HG03565 (cell line): ENCODE measurements around the gene CDC42SE2.
A peak's percentile ranks its signal among the peaks of the same experiment; 100 is the strongest.
"Not testable (repeated sequence)": the region's sequence is repeated elsewhere in the genome, so short reads cannot be mapped to it uniquely, and the experiment has no call there.

Experiments used
- ATAC-seq: cut with Tn5 transposase; IDR thresholded peaks from one replicate; pipeline ENCODE4 v1.9.1; 2021; ENCODE audit warnings: mild to moderate bottlenecking, moderate library complexity; ENCODE audit not compliant: unreplicated experiment

CDC42SE2 gene

DNA sequence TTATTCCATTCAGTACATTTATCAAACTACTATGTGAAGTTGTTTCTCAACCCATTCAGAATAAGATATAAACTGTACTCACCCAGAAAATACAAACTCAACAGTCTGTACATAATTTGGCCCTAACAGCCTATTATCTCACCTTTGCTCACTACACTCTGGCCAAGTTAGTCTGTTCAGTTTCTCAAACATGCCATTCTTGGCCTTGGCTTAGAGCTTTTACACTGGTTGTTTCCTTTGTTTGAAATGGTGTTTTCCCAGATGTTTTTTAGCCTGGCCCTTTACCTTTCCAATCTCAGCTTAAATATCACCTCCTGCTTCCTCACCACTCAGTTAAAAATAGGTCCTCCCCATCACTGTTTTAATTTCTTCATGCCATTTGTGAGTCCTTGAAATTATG is 13.6 kb downstream of the CDC42SE2 start:
- no peak for ATAC-seq

DNA sequence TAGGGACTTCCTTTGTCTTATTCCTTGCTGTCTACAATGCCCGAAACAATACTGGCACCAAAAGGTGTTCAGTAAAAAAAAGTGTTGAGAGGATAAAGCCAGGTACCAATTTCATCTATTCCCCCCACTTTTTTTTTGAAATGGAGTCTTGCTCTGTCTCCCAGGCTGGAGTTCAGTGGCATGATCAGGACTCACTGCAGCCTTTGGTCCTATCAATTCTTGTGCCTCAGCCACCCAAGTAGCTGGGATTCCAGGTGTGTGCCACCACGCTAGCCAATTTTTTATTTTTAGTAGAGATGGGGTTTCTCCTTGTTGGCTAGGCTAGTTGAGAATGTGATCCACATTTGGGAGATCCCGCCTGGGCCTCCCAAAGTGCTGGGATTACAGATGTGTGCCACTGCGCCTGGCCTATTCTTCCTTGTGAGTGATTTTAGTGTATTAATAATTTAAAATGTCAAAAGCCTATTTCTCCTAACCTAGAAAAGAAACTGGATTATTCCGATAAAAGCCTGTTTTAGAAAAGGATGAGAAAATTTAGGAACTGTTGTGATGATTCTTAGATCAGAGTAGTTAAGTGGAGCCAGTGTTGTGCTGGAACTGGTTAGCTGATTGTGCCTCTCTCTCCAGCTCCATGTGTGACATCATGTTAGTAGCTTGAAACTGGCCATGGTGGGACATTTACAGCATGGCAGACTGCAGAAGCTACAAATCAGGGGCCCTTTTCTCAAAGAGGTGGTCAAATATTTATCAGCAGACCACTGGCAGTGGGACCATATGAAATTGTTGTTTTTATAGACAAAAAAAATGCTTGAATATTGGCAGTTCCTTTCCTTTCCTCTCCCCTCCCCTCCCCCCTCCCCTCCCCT is 14.3 kb downstream of the CDC42SE2 start:
- no peak for ATAC-seq

DNA sequence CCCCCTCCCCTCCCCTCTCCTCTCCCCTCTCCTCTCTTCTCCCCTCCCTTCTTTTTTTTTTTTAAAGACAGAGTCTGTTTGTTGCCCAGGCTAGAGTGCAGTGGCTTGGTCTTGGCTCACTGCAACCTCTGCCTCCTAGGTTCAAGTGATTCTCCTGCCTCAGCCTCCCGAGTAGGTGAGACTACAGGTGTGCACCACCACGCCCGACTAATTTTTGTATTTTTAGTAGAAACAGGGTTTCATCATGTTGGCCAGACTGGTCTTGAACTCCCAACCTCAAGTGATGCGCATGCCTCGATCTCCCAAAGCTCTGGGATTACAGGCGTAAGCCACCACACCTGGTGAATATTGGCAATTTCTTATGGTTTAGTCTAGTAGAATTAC is 14.9 kb downstream of the CDC42SE2 start:
- not testable (repeated sequence) for ATAC-seq

DNA sequence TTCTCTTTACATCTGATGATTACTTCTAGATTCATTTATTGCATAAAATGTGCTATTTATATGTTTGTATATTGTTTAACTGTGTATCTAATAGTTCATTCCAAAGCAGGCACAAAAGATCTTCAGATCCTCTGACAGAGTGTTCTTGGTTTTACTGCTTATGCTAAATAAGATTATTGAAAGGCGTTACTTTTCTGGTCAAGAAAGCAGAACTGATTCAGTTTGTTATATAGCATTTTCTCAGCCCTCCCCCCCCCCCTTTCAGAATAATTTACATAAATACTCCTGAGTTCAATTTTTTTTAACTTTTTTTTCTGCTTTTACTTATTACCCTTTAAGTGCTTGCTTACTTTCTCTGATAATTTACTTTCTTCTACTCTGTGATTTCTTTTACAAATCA is 15.4 kb downstream of the CDC42SE2 start:
- ATAC-seq: no peak

DNA sequence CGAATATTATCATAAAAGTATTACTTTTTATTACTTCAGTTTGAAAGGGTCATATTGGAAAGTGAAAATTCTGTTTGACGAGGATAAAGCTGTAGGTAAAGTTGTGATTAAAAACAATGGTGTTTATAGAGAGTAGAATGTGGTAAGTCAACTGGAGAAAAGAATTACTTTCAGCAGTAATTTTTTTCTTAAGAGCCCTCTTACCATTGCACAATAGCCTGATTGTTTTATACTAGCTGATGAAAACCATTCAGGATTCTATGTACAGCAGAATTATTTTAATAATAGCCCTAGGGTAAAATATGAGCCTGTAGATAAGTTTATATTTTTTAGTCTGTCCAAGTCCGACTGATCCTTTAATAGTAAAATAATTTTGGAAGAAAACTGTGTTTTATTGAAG is 16.6 kb downstream of the CDC42SE2 start:
- no peak for ATAC-seq

DNA sequence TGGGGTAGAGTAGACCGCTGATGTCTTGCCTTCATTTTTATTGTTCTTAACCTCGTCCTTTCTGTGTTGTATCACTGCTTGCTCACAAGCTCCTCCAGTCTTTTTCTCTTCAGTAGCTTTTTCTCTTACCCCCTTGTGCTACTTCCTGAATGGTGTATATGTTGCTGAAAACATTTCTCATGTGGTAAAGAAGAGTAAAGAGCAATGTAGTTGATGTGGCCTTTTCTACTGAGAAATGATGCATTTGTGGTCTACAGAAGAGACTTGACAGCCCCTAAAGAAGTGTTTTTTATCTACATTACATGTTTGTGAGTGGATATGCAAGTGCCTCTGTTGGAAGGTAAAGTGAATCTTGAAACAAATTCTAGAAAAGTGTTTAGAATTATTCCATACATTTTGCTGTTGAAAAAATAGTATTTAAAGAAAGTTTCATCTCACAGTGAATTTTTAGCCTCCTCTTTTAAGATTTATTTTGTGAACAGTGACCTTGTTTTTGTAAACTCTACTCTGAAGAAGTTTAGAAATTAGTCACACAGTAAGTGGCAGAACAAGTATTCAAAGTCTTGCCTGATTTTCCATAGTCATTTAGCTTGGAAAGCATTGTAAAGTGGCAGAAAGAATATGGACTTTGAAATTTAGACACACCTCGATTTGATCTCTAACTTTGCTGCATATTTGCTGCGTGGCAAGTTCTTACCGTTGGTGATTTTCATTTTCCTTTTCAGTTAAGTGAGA is 17.4 kb downstream of the CDC42SE2 start:
- peak; percentile 52 for ATAC-seq

DNA sequence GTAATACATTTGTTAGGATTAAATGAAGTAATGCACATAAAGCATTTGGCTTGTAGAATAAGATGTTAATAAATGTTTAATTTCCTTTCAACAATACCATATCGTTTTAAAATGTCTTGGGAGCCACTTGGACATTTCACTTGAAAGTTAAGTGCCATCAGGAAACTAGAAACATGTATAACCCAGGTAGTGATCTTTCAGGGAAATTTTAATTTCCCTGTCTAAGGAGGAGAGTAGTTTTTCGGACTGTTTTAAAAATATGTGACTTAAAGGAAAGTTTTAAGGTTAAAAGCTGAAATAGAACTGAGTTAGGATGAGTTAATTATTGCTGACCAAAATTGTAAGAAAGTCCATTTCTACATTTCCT is 18.0 kb downstream of the CDC42SE2 start:
- no peak for ATAC-seq

DNA sequence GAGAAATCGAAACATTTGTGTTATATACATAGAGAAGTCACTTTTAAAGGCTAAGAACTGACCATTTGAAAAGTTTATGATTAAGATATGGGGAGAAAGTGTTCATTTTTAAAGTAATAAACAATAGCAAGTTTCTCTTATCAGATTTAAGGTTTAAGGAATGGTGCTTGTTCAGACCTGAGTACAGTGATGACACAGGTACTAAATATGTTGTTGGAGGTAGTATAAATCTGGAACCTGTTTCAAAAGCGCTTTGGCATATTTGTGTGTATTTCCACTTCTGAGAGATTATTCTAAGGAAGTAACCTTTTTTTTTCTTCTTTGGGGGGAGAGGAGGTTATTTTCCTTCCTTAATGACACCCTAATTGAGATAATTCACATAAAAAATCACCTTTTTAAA is 18.4 kb downstream of the CDC42SE2 start:
- ATAC-seq: no peak

DNA sequence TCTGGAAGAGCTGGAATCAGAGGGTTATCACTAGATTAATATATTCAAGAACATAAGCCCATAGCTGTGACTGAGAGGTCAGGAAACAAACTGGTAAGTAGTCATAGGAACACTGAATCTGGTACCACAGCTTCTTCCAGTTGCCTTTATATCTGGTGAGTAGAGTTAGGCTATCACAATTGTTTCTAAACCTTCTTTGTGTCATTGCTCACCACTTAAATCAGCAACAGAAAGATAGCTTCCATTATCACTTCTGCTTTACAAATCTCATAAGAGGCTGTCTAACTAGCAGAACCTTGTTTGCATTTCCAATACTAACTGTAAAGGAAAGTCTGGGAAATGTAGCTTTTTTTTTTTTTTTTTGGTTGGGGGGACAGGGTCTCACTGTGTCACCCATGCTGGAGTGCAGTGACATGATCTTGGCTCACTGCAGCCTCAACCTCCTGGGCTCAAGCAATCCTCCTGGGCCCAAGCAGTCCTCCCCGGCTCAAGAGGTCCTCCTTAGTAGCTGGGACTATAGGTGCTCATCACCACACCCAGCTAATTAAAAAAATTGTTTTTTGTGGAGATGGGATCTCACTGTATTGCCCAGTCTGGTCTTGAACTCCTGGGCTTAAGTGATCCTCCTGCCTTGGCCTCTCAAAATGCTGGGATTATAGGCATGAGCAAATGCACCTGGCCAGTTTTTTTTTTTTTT is 22.0 kb downstream of the CDC42SE2 start:
- no peak for ATAC-seq

DNA sequence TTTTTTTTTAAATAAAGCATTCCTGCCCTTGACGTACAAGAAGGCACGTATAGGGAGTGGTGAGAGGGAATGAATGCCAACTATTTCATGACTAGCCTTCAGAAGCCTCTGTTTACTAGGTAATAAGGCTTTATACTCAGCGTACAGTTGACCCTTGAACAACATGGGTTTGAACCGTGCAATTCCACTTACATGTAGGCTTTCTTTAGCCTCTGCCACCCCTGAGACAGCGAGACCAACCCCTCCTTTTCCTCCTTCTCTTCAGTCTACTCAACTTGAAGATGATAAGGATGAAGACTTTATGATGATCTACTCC is 22.5 kb downstream of the CDC42SE2 start:
- ATAC-seq: no peak

DNA sequence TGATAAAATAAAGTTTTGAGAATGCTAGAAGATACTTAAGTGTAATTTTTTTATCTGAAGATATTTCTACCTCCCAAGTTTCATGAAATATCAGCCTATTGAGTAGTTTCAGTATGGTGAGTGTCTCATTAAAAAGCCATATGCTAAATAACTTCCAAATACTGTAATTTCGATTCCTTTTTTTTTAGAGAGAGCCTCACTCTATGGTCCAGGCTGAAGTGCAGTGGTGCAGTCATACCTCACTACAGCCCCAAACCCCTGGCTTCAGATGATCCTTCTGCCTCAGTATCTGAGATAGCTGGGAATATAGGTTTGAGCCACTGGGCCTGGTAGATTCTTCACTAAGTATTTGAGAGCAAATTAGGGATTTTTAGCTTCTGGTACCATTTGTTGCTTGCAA is 24.5 kb downstream of the CDC42SE2 start:
- peak; percentile 24 for ATAC-seq

DNA sequence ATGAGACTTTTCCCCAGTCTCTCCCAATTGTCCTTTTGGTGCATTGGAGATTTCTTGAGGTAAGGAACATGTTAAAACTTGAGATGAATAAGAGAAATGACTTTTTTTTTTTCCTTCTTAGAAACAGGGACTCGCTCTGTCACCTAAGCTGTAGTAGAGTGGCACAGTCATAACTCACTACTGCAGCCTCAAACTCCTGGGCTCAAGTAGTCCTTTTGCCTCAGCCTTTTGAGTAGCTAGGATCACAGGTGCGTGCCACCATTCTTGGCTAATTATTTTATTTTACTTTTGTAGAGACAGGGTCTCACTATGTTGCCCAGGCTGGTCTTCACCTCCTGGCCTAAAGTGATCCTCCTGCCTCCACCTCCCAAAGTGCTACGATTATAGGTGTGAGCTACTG is 25.9 kb downstream of the CDC42SE2 start:
- peak; percentile 32 for ATAC-seq

DNA sequence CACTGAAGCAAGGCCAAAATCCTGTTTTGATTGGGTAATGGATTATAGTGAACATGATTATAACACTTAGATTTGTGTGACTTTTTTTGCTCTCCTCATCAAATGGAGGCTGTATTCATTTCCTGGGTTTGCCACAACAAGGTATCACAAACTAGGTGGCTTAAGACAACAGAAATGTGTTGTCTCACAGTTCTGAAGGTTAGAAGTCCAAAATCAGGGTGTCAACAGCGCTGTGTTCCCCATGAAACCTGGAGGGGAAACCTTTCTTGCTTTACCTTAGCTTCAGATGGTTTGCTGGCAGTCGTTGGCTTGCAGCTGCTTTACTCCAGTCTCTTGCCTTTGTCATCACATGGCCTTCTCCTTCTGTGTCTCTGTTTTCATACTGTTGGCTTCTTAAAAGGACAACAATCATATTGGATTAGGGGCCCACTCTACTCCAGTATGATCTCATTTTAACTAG is 32.4 kb downstream of the CDC42SE2 start:
- no peak for ATAC-seq

DNA sequence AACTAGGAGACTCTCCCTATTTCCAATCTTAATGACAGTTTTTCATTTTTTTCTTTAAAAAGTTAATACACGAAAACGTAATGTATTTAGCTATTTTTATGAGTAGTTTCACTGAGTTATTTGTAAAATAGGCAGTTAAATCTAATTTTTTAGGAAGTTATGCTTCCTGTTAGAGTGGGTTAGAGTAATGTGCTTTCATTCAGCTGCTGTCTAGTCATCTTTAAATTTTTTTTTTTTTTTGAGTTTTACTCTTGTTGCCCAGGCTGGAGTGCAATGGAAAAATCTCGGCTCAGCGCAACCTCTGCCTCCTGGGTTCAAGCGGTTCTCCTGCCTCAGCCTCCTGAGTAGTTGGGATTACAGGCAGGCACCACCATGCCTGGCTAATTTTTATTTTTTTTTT is 34.0 kb downstream of the CDC42SE2 start:
- no peak for ATAC-seq

DNA sequence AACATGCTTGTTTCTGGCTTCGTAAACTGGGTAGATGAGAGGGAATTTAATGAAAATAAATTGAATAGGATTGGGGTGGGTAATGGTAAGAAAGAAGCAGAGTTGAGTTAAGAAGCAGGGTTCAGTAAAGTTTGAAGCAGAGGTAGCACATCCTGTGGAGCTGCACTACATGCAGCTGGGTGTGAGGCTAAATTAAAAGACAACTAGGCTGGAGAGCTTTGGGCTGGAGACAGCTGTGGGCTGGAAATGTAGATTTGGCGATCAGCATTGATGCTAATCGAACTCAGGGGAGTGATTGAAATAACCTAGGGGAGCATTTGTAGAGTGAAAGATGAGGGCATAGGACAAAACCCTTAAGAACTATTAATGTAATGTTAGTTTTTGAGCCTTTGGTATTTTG is 35.6 kb downstream of the CDC42SE2 start:
- no peak for ATAC-seq

DNA sequence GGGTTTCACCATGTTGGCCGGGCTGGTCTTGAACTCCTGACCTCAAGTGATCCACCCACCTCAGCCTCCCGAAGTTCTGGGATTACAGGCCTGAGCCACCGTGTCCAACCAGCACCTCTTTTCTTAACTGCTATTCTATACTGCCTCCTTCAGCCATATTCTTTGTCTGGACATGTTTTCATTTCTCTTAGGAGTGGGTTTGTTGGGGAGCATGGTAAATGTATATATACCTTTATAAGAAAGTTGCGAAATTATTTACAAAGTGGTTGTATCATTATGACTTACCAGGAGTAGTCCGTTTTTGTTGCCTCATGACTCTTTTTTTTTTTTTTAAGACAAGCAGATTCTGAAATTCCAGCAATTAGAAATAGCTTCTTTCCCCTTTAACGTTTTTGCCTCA is 38.7 kb downstream of the CDC42SE2 start:
- no peak for ATAC-seq

DNA sequence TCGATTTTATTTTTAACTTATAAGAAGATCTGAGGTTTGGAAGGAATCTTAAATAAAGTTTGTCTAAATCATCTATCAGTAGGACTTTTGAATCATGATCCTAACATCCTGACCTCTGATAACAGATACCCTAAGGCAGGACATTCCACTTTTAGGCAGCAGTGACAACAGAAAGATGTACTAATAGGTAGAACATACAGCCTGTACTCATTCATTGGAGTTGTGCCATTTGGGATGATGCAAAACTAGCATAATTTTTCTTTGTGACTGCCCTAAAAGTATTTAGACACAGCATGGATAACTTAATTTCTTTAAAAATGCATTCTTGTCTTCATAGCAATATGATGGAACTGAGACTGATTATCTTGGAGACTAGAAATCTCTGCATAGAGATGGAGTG is 39.7 kb downstream of the CDC42SE2 start:
- no peak for ATAC-seq

DNA sequence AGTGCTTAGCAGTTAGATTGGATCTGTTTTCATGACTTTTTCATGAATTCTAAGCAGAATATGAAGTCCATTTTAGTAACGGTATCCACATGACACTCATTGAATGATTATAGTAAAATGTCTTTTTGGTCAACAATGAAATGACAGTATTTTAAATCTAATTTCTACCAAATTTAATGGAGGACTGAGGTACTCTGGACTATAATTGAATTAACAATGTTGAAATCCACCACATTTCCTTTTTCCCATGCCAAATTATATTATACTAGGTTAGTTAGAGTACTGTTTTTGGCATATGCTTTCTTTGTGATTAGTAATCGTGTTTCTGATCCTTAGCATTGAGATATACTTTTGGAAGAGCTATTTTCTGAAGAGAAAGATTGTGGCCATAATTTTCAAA is 40.6 kb downstream of the CDC42SE2 start:
- ATAC-seq: no peak

DNA sequence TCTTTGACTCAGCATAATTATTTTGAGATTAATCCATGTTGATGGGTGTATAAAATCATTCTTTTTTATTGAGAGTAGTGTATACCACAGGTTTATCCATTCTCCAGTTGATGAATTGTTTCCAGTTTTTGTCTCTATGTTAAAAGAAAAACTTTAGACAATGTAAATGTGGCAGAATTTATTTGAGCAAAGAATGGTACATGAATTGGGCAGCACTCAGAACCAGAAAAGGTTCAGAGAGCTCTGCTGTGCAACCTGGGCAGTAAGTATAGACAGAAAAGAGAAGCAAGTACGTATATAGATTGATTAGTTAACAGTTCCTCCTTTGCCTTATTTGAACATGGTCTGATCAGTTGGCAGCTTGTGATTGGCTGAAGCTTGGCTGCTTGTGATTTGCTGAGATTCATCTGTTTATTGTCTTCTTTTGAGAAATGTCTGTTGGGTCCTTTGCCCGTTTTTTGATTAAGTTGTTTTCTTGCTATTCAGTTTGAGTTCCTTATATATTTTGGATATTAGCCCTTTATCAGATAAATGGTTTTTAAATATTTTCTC is 41.4 kb downstream of the CDC42SE2 start:
- no peak for ATAC-seq

DNA sequence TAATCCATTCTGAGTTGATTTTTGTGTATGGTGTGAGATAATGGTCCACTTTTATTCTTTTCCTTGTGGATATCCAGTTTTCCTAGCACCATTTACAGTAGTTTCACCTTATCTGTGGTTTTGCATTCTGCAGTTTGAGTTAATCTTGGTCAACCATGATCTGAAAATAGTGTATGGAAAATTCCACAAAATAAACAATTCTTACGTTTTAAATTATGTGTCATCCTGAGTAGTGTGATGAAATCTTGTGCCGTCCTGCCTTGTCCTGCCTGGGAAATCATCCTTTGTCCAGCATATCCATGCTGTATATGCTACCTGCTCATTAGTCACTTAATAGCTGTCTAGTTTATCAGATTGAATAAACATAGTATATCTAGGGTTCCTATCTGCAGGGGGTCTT is 42.1 kb downstream of the CDC42SE2 start:
- ATAC-seq: no peak

DNA sequence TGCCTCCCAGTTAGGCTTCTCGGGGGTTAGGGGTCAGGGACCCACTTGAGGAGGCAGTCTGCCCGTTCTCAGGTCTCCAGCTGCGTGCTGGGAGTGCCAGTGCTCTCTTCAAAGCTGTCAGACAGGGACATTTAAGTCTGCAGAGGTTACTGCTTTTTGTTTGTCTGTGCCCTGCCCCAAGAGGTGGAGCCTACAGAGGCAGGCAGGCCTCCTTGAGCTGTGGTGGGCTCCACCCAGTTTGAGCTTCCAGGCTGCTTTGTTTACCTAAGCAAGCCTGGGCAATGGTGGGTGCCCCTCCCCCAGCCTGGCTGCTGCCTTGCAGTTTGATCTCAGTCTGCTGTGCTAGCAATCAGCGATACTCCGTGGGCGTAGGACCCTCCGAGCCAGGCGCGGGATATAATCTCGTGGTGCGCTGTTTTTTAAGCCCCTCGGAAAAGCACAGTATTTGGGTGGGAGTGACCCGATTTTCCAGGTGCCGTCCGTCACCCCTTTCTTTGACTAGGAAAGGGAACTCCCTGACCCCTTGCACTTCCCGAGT is 48.5 kb downstream of the CDC42SE2 start:
- not testable (repeated sequence) for ATAC-seq
